A673 (cell line): Measurements from ENCODE around the gene BABAM2. TPM values are rescaled to one million over a fixed set of nuclear protein-coding genes. Genes with fewer than 3 reads are reported as not detected.

ENCODE experiments used
- BruUV-seq: library from RNA; stranded (reverse); fragments of 400-500 nt; replicated peaks from 2 replicates; lab custom pipeline; 2021; lab: Mats Ljungman, UMichigan
- CTCF ChIA-PET: fragments of 300-600 bp; sonication (Branson Sonifier 250); formaldehyde crosslinking; loops from one replicate; lab custom pipeline; 2022; ENCODE audit warnings: antibody characterized with exemption; lab: Charles Lee
- POLR2A ChIA-PET: fragments of 300-600 bp; sonication (Branson Sonifier 250); formaldehyde crosslinking; loops from one replicate; lab custom pipeline; 2022; ENCODE audit warnings: antibody characterized with exemption; ENCODE audit not compliant: low non-redundant PET; lab: Charles Lee
- DNase-seq: peaks from one replicate; pipeline ENCODE4 v3.0.0-alpha.2; 2015; ENCODE audit warnings: low spot score
- H3K27ac ChIP-seq: fragments of 200-600 bp; sonication (generic); 2 replicates; pipeline ENCODE4 v1.5.1; 2016; ENCODE audit warnings: mixed run types, low read depth, mild to moderate bottlenecking, mixed read lengths, antibody characterized with exemption, low read length; ENCODE audit not compliant: poor library complexity, severe bottlenecking
- H3K27me3 ChIP-seq: fragments of 200-600 bp; sonication (generic); replicated peaks from 2 replicates; pipeline ENCODE4 v1.6.1; 2017; ENCODE audit warnings: mixed run types, low read depth, mild to moderate bottlenecking, mixed read lengths, antibody characterized with exemption, low read length; ENCODE audit not compliant: insufficient read depth, poor library complexity
- H3K36me3 ChIP-seq: fragments of 200-600 bp; sonication (generic); 2 replicates; pipeline ENCODE4 v1.6.1; 2016; ENCODE audit warnings: mixed run types, mild to moderate bottlenecking, mixed read lengths, antibody characterized with exemption, low read length; ENCODE audit not compliant: insufficient read depth, poor library complexity, severe bottlenecking
- H3K4me1 ChIP-seq: fragments of 200-600 bp; sonication (generic); 2 replicates; pipeline ENCODE4 v1.6.1; 2017; ENCODE audit warnings: mixed run types, mild to moderate bottlenecking, mixed read lengths, antibody characterized with exemption, low read length; ENCODE audit not compliant: insufficient read depth, poor library complexity, severe bottlenecking
- H3K4me3 ChIP-seq: fragments of 200-600 bp; sonication (generic); 2 replicates; pipeline ENCODE4 v1.5.1; 2016; ENCODE audit warnings: low read depth, mixed run types, mild to moderate bottlenecking, mixed read lengths, low read length; ENCODE audit not compliant: poor library complexity, severe bottlenecking
- H3K9me3 ChIP-seq: fragments of 200-600 bp; sonication (generic); 2 replicates; pipeline ENCODE4 v1.6.1; 2016; ENCODE audit warnings: mixed run types, low read depth, mild to moderate bottlenecking, mixed read lengths, antibody characterized with exemption, low read length; ENCODE audit not compliant: poor library complexity, severe bottlenecking
- EZH2 ChIP-seq: fragments of 200-600 bp; sonication (generic); IDR thresholded peaks from 2 replicates; pipeline ENCODE4 v1.6.1; 2017; ENCODE audit warnings: borderline replicate concordance, low read depth, mild to moderate bottlenecking, mixed read lengths, antibody characterized with exemption, low read length; ENCODE audit not compliant: poor library complexity, severe bottlenecking
- intact Hi-C: fragments of 100-400 bp; cut with micrococcal nuclease; formaldehyde crosslinking; loops from one replicate; pipeline ENCODE4 v1.10.0; 2022; ENCODE audit not compliant: unreplicated experiment
- total RNA-seq: library from RNA; stranded (reverse); gene quantifications from 2 replicates; pipeline ENCODE4 v1.2.3, GENCODE V29; 2021
- TF ChIP-seq, protein P1 (sequence below): fragments of 300-800, 200-600 bp; sonication (generic); conservative IDR thresholded peaks from 2 replicates; pipeline ENCODE4 v1.5.1; 2017; ENCODE audit warnings: low read depth, mild to moderate bottlenecking, antibody characterized with exemption, low read length, moderate library complexity, mixed read lengths

The BABAM2 gene
- total RNA-seq, 1 experiment from 2014 or later = 21.8 TPM

DNA sequence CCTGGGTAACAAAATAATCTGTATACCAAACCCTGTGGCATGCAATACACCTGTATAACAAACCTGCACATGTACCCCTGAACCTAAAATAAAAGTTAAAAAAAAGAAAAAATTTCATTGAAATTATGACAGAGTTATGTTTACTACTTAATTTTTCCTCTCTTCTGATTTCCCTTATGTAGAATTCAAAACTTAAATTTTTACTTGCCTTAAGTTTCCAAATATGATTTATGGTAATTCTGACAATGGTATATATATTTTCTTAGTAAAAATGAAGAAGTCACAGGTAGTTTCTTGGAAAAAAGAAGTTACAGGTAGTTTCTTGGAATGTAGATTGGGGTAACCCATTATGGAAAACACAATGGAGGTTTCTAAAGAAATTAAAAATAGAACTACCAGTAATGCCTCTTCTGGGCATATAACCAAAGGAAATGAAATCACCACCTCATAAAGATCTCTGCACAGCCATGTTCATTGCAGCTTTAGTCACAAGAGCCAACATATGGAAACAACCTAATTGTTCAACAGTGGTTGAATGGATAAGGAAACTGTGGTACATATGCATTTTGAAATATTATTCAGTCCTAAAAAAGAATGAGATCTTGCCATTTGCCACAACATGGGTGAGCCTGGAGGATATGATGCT lies 164.9 kb downstream of the BABAM2 start:
- Histone ChIP-seq H3K9me3 (no peaks in the 10 kb centered on the region), H3K36me3 (no peaks in the 10 kb centered on the region), H3K27ac (no peak overlapping the region), H3K4me3 (no peak overlapping the region), H3K27me3 (no peaks in the 10 kb centered on the region), H3K4me1 (peaks cover 5% of the 10 kb centered on the region)
- TF ChIP-seq, protein P1, sequence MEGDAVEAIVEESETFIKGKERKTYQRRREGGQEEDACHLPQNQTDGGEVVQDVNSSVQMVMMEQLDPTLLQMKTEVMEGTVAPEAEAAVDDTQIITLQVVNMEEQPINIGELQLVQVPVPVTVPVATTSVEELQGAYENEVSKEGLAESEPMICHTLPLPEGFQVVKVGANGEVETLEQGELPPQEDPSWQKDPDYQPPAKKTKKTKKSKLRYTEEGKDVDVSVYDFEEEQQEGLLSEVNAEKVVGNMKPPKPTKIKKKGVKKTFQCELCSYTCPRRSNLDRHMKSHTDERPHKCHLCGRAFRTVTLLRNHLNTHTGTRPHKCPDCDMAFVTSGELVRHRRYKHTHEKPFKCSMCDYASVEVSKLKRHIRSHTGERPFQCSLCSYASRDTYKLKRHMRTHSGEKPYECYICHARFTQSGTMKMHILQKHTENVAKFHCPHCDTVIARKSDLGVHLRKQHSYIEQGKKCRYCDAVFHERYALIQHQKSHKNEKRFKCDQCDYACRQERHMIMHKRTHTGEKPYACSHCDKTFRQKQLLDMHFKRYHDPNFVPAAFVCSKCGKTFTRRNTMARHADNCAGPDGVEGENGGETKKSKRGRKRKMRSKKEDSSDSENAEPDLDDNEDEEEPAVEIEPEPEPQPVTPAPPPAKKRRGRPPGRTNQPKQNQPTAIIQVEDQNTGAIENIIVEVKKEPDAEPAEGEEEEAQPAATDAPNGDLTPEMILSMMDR = no peak
- no peak for TF ChIP-seq EZH2
- ChIA-PET POLR2A (no interaction called here), CTCF (no interaction called here)
- intact Hi-C loops = no loop called here
- DNase-seq = no peak
- BruUV-seq = no TSS peak

DNA sequence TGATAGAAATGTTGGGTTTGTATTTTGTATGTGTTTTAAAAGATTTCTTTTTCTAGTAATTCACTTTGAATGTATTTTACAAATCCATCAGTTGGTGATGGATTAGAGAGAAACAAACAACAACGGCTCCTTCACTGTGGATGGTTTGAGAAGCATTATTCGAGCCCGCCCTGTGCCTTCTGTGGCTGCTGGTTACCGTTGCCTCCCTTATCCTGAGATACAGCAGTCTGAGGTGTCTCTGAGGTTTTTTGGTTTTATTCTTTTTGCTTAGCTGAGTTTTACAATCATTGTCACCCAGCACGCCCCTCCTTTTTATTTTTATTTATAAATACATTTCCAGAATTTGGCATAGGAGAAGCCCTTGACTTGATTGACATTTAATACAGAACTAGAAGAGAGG lies 168.3 kb downstream of the BABAM2 start:
- DNase-seq = no peak
- Histone ChIP-seq H3K4me3 (no peak overlapping the region), H3K9me3 (no peaks in the 10 kb centered on the region), H3K27me3 (no peaks in the 10 kb centered on the region), H3K36me3 (no peaks in the 10 kb centered on the region), H3K4me1 (no peaks in the 10 kb centered on the region), H3K27ac (no peak overlapping the region)
- BruUV-seq = no TSS peak
- intact Hi-C loops = no loop called here
- ChIA-PET POLR2A (no interaction called here), CTCF (no interaction called here)
- TF ChIP-seq, protein P1 = no peak
- TF ChIP-seq EZH2 = no peak

DNA sequence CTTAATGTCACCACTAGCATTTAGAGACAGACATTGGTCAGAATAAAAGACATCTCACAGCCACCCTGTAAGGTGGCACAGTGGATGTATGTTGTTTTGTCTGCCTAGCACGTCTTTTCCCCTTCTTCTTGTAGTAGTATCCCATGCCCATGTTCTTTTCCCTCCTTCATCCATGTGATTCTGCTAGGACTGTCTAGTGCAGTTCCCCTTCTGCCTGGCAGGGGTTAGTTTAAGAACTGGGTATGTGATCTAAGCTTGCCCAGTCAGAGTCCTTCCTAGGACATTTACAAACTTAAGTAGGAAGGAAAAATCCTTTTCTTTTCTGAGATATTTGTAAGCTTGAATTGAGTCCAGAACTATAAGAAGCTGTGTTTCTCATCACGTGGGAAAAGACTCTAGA lies 172.3 kb downstream of the BABAM2 start:
- peaks cover 7% of the 10 kb centered on the region for H3K4me1 ChIP-seq
- DNase-seq = no peak
- CTCF ChIA-PET = no interaction called here
- H3K36me3 ChIP-seq = no peaks in the 10 kb centered on the region
- intact Hi-C loops = no loop called here
- BruUV-seq = no TSS peak
- TF ChIP-seq EZH2 = no peak
- TF ChIP-seq, protein P1 = no peak
- POLR2A ChIA-PET = no interaction called here
- no peak overlapping the region for H3K4me3 ChIP-seq
- no peak overlapping the region for H3K27ac ChIP-seq
- no peaks in the 10 kb centered on the region for H3K9me3 ChIP-seq
- H3K27me3 ChIP-seq = no peaks in the 10 kb centered on the region
